HG03025 (cell line): Measurements from ENCODE around the gene UBL7.
"Not testable (repeated sequence)": the region's sequence is repeated elsewhere in the genome, so short reads cannot be mapped to it uniquely, and the experiment has no call there.

Source experiments
- ATAC-seq: cut with Tn5 transposase; IDR thresholded peaks from one replicate; pipeline ENCODE4 v1.9.1; 2021; ENCODE audit warnings: mild to moderate bottlenecking, moderate library complexity; ENCODE audit not compliant: unreplicated experiment, low FRiP score

The UBL7 gene, protein sequence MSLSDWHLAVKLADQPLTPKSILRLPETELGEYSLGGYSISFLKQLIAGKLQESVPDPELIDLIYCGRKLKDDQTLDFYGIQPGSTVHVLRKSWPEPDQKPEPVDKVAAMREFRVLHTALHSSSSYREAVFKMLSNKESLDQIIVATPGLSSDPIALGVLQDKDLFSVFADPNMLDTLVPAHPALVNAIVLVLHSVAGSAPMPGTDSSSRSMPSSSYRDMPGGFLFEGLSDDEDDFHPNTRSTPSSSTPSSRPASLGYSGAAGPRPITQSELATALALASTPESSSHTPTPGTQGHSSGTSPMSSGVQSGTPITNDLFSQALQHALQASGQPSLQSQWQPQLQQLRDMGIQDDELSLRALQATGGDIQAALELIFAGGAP

DNA sequence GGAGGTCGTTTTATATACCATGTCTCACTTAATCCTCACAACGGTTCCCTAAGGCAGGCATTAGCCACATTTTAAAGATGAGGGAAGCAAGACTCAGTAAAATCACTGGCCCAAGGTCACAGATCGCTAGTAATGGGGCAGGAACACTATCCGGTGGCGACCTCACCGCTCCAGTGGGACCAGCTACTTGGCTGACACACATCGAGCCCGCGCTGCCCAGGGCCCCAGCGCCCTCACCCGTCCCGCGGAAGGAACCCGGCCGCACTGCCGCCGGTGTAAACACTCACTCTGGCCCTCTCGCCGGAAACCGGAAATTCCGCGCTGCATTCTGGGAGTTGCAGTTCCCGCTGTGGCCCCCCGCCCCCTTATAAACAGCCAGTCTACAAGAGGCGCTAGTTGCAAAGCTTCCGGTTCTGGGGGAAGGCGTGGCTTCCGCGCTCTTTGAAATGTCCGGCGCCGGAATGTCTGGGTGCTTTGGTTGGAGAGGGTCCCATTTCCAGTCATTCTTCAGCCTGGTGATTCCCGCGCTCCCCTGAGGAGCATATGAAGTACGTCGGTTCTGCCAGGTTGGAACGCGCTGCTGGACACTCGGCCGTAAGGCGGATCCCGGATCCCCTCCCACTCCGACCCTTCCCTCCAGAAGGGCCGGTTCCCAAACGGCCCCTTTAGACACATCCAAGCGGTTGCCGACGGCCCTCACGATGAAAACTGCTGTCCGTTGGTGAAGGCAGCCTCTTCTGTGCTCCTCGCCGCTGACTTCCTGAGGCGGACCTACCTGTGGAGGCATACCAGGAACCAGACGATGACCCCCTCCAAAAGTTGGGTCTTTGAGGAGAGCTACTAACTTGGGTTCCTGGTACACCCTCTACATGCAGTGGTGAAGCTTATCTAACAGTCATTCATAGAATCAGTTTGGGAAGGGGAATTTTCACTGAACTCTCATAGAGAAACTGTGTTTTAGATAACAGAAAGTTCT is at the start of gene UBL7:
TSS of gene UBL7 (minus strand) at position 290 of the 976 bp plus-strand sequence. CDS start 2,293 bp downstream, outside the sequence.
- peak; percentile 79 for ATAC-seq

DNA sequence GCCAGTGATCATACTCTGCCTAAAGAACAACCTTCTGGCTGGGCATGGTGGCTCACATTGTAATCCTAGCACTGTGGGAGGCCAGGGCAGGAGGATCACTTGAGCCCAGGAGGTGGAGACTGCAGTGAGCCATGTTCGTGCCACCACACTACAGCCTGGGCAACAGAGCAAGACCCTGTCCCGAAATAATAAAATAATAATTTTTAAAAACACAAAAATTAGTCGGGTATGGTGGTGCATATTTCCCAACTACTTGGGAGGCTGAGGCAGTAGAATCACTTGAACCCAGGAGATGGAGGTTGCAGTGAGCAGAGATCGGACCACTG is 45.5 kb upstream of the UBL7 start:
- no peak for ATAC-seq

DNA sequence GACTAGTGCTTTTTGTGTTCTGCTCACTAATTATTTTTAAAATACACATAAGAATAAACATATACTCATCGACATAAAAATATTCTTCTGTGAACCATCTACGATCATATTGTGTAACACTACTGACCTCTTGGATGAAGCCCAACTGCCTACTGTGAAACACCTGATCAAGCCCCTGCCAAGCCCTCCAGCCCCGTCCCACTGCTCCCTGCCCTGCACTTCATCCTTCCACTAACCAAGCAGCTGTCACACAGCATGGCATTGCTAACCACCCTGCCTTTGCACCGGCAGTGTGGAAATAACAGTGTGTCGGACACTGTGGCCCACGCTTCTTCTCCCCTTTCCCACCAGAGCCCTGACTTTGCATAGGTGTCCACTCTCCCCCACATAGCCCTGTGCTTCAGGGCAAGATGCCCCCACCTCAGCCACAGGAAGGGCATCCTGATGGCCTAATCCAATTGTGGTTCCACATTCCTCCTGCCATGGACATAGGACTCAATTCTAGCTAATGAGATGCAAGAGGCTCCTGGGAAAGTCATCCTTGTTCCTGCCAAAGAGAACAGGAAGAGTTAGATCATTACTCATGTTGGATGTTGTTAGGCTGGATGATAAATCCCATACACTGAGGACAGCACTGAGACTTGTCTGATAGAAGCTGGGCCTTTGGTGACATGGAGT is 45.0 kb upstream of the UBL7 start:
- no peak for ATAC-seq

DNA sequence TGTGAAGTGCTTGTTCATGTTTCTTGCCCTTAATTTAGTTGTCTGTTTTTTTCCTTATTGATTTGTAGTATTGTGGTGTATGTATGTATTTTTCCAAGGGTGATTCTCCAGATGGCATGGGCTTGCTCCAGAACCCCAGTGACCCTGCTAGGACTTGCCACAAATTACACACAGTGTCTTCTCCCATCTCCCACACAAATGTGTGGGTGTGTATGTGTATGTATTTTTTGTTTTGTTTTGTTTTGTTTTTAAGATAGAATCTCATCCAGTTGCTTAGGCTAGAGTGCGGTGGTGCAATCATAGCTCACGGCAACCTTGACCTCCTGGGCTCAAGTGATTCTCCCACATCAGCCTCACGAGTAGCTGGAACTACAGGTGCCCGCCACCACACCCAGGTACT is 43.9 kb upstream of the UBL7 start:
- no peak for ATAC-seq

DNA sequence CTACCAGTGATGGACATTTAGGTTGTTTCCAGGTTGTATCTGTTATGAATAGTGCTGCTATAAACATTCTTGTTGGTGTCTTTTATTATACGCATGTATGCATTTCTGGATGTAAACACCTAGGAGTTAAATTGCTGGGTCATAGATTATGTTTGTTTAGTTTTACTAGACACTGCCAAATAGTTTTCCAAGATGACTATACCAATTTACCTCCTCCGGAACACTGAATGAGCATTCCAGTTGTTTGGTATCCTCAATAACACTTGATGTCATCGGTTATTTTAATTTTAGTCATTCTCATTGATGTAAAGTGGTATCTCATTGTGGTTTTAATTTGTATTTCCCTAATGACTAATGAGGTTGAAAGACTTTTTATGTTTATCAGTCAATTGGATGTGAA is 43.5 kb upstream of the UBL7 start:
- ATAC-seq, result no peak

DNA sequence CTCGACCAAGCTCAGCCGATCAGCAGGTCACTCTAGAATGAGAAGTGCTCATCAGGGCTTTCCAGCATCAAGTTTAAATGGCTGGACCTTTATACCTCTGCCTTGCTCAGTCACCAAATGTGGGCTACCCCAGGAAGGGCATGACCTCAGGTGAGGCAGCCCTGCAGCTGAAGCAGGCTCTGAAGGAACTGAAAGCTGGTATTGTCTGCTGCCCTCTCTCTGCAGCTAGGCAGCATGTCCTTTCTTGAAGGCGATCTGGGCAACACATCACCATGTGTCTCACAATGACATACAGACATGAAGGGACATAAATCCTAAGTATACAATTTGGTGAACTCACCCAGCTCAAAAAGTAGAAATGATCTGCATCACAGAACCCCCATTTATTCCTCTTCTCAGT is 41.3 kb upstream of the UBL7 start:
- ATAC-seq, result no peak

DNA sequence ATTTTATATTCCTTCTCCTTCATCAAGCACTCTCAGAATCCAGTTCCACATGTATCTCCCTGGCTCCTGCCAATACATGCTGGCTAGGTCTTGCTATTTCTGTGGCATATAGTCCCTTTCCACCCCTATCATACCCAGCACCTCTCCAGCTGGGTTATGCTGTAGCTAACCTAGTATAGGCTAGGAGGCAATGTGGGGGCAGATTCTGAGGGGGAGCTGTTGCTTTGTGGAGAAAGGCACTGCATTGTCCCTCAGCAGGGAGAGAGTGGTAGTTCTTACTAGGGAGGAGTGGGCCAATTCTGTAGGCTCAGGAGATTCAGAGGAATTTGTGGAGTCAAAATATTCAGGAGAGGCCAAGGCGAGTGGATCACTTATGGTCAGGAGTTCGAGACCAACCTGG is 39.4 kb upstream of the UBL7 start:
- no peak for ATAC-seq

DNA sequence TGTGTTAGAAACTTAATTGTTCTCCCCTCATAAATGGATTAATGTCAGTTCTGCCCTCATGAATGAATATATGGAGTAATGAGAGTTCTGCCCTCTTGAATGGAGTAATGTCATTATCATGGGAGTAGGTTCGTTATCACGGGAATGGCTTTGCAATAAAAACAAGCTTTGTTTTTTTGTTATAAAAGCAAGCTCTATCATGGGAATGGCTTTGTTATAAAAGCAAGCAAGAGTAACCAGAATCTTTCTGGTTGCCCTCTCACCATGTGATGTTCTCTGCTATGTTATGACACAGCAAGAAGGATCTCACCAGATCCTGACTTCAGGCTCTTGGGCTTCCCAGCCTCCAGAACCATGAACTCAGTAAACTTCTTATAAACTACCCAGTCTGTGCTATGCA is 38.4 kb upstream of the UBL7 start:
- ATAC-seq, result no peak

DNA sequence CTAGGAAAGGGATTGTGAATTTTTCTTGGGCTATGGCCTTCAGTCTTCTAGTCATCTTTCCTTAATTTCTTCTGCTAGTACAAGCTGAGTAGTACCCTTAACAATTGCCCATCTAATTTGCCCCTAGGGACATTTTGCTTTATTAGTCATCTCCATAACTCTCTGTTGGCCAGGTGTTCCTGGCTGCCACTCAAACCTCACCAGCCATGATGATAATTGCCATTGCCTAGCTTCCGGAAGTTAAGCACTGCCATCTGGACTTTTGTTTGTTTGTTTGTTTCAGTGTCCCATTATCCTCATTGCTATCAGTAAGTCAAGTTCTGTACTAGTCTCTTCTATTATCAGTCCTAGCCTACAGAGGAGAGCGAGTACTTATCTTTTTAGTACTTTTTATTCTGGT is 36.6 kb upstream of the UBL7 start:
- ATAC-seq, result no peak

DNA sequence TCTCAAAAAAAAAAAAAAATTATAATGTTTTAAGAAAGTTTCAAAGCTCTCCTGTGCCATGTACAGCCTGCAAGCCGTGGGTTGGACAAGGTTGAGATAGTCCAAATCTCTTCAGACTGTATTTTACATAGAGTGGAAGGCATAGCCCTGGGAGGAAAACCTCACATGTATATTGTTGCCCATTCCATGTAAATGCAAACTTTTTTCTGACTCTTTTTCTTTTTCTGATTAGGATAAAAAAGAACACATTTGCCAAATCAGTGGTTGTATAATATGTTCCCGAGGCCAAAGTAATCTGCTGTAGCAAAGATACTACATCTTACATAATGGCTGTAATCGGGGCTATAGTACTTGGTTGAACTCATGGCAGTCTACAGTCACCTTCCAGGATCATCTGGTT is 35.7 kb upstream of the UBL7 start:
- no peak for ATAC-seq

DNA sequence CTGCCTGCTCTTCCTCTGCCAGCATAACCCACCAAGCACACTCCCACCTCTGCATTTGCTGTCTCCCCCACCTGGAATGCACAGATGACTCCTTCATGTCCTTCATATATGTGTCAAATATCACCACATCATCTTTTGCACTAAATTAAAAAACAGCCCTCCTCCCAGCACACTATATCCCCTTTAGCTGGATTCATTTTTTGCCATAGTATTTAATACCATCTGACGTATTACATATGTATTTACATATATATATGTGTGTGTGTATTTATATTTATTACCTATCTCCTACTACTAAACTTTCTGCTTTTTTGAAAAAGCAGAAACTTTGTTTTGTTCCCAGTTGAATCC is 29.4 kb upstream of the UBL7 start:
- ATAC-seq, result no peak

DNA sequence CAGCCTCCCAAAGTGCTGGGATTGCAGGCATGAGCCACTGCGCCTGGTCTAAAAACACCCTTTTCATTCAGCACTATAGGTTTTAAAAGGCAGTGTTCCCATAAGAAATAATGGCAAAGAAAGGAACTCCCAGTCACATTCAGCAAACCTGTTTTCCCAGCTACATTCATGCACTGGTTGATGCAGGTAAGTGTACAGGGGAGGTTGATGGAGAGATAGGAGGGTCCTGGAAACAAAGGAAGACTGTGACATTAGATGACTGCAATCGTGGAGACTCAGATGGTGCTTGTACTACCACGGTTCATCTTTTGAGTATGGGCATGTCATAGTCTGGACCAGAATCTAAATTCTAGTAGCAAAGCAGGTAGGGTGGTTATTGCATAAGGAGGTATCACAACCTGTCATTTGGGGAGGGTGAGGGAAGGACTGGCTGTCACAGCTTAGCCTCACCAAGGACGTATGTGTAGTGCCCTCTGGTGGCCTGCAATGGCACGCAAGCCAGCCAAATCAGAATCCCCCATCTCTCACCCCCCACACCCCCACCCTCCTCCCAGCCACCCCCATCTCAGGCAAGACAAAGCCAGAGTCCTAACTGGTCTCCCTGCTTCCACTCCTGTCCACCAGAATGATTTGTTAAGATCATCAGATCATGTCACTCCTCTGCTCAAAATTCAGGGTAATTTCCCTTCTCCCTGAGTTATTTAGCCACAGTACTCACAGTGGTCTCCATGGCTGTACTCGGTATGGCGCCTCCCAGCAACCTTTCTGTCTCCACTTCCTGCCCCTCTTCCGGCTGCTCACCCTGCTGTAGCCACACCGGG is 28.8 kb upstream of the UBL7 start:
- ATAC-seq, result no peak

DNA sequence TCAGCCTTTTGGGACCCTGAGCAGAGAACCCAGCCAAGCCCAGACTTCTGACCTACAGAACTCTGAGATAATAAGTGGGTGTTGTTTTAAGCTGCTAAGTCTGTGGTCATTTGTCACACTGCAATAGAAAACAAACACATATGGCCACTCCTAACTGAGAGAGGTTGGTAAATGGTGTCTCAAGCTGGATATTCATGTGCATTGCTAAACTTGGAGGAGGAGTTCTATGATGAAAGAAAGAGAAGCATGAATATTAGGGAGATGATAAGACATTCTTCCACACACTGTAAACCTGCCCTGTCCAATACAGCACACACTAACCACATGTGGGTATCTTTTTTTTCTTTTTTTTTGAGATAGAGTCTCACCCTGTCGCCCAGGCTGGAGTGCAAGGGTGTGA is 27.8 kb upstream of the UBL7 start:
- ATAC-seq, result no peak

DNA sequence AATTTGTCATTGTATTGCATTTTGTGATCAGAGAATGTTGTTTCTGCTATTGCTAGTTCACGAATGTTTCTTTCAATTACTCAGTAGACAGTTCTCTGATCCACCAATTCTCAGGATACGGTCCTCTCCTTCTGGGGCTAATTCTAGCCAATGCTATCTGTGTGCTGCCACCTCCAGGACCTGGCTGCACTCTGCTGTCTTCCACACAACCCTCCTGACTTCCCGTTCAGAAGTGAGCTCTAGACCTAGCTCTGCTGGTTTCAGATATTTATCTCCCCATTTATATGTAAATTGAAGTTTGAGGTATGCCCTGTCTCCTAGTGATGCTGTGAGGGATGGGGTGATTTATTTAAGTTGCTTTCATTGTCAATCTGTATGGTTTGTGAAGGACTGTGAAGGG is 21.7 kb upstream of the UBL7 start:
- ATAC-seq, result no peak

DNA sequence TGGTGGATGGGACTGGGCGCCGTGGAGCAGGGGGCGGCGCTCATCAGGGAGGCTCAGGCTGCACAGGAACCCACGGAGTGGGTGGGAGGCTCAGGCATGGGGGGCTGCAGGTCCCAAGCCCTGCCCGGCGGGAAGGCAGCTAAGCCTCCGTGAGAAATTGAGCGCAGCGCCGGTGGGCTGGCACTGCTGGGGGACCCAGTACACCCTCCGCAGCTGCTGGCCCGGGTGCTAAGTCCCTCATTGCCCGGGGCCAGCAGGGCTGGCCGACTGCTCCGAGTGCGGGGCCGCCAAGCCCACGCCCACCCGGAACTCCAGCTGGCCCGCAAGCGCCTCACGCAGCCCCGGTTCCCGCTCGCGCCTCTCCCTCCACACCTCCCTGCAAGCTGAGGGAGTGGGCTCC is 19.4 kb upstream of the UBL7 start:
- ATAC-seq, result not testable (repeated sequence)

DNA sequence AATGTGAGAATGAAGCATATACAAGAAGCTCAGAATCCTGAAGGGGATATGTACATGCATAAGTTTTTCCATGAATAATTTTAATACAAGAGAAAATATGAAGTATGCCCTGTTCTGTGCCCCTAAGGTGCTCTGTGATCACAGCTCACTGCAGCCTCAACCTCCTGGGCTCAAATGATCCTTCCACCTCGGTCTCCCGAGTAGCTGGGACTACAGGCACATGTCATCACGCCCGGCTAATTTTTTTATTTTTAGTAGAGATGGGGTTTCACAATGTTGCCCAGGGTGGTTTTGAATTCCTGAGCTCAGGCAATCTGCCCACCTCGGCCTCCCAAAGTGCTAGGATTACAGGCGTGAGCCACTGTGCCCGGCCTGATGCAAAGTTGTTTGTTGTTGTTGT is 10.7 kb upstream of the UBL7 start:
- not testable (repeated sequence) for ATAC-seq

DNA sequence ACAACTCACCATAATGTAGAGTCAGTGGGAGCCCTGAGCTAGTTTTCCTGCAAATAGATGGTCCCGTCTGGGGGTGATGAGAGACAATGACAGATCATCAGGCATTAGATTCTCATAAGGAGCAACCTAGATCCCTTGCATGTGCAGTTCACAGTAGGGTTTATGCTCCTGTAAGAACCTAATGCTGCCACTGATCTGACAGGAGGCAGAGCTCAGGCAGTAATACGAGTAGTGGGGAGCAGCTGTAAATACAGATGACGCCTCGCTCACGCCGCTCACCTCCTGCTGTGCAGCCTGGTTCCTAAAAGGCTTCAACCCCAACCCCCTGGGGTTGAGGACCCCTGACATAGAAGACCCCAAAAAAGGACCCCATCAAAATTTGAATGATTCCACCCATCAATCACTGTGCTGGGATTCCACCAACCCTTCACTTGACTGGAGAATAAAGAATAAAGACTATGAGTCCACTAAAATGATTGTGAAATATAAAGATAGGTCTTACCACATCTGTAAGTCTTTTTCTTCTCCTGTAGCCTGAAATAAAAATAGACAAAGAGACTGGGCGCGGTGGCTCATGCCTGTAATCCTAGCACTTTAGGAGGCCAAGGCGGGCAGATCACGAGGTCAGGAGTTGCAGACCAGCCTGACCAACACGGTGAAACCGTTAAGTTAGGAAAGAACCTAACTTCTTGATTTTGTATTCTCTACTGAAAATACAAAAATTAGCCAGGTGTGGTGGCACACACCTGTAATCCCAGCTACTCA is 9.9 kb upstream of the UBL7 start:
- ATAC-seq, result no peak

DNA sequence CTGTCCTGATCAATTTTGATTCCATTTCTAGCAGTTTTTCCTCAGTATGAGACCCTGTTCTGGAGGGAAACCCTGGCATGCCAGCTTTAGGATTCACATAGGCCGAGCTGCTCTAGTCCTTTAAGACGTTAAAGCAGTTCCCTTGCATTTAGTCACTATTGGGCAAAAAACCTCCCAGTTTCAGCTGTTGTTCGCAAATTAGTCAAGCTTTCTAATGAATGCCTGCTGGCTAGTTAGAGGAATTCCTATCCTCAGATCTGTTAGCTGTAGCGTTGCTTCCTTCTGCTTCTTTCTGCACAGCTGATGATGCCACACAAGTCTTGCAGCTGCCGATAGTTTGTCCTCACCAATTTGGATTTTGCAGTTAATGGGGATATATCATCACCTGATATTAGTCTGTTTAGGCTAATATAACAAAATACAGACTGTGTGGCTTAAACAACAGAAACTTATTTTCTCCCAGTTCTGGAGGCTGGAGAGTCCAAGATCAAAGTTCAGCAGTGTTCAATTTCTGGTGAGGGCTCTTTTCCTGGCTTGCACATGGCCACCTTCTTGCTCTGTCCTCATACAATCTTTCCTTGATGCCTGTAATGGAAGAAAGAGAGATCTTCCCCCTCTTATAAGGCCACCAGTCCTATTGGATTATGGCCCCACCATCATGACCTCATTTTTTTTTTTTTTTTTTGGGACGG is 7.5 kb upstream of the UBL7 start:
- ATAC-seq, result no peak

DNA sequence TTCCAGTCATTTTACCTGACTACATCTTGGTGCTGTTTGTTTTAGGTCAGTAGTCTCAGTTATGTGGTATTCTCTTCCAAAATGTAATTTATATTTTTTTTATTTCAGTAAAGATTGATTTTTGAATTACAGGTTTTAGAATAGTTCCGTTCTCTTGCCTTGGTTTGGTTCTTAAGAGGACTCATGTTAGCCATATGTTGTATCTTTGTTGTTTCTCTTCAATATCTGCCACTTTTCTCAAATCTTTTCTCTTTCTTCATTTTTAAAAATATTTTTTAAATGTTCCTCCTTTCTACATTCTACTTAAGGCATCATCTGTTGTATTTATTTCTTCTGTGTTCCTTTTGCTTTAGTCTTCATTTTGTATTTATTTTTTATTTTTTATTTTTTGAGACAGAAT is 5.6 kb upstream of the UBL7 start:
- ATAC-seq, result no peak
